GM19043 (cell line): ENCODE results near the gene DCDC2C.
"Not testable (repeated sequence)": the region's sequence is repeated elsewhere in the genome, so short reads cannot be mapped to it uniquely, and the experiment has no call there.

Experiments used
- ATAC-seq: cut with Tn5 transposase; IDR thresholded peaks from one replicate; pipeline ENCODE4 v1.9.1; 2021; ENCODE audit warnings: low read depth; ENCODE audit not compliant: unreplicated experiment

DCDC2C gene, protein sequence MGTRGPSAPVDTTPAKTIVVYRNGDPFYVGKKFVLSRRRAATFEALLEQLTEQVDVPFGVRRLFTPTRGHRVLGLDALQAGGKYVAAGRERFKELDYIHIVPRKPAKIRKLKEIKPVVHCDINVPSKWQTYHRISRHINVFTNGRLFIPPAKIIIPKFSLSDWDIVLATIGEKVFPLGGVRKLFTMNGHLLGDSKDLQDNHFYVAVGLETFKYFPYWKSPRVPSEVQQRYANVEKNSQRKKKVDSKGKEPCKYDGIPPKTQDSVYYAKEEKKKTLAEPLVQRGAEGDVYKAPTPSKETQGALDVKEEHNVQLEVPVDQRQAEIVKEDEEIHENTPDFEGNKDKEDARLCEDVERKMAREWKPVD

GRCh38 chr2:3703236-3703756 is at the start of gene DCDC2C:
Gene DCDC2C (plus strand): TSS chr2:3703575. CDS start chr2:3703752, 177 bp downstream.
- ATAC-seq, result no peak

GRCh38 chr2:3654011-3654410 is 49.4 kb upstream of the DCDC2C start:
- no peak for ATAC-seq

DNA sequence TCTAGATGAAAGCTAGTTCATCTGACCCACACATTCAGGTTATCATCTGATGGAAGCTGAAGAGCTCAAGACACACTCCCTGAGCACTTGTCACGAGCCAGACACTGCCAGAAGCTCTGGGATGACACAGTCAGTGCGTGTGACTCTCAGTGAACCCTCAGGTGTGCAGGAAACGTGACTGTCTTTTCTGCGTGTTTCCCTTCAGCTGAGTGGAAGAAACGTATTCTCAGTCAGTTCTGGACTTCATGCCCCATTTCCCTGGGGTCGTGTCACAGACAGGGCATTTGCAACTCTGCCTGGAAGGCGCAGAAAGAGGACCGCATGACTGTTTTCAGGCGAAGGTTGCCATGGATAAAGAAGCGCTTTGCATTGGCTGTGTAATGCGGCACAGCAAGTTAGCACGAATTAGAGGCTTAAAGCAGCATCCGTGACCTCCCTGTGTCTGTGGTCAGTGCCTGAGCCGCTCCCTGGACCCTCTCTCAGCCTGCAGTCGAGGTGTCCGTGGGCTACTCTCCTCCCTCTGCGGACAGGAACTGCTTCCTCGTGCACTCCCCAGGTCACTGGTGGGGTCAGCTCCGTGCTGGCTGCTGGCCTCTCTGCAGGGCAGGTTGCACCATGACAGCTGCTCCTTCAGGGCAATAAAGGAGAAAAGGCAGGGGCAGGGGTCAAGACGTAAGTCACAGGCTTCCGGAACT is 48.7 kb upstream of the DCDC2C start:
- no peak for ATAC-seq

DNA sequence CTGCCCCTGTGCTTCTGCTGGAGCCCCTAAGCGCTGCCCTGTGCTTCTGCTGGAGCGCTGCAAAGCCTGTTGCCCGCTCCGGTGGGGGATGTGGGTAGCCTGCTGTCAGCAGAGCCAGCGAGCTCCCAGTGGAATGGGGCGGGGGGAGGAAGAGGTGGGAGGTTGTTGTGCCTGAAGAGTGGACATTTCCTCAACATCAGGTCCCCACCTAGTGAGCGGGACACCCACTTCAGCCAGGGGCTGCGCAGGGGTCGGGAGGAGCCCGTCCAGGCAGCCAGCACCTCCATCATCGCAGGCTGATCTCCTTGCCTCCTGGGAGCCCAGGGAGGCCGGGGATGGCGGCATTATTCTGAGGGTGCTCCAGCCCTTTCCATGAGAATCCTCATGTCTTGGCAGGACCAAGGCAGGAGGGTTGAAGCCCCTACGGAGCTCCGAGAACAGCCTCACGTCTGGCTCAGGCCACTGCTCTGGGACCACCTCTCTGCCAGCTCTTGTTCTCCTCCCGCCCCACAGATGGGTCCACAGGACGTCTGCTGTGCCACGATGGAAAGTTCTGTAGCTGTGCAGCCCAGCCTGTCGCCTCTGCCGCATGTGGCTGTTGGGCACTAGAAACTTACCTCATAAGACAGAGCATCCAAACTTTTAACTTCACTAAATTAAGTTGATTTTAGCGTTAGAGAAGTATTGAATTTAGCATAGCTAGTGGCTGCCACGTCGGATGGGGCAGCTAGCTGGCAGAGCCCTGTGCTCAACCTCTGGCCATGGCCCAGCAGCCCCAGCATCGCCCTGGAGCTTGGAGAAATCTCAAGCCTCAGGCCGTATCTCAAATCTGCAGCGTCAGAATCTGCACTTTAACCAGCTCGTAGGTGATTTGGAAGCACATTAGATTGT is 47.3 kb upstream of the DCDC2C start:
- no peak for ATAC-seq

DNA sequence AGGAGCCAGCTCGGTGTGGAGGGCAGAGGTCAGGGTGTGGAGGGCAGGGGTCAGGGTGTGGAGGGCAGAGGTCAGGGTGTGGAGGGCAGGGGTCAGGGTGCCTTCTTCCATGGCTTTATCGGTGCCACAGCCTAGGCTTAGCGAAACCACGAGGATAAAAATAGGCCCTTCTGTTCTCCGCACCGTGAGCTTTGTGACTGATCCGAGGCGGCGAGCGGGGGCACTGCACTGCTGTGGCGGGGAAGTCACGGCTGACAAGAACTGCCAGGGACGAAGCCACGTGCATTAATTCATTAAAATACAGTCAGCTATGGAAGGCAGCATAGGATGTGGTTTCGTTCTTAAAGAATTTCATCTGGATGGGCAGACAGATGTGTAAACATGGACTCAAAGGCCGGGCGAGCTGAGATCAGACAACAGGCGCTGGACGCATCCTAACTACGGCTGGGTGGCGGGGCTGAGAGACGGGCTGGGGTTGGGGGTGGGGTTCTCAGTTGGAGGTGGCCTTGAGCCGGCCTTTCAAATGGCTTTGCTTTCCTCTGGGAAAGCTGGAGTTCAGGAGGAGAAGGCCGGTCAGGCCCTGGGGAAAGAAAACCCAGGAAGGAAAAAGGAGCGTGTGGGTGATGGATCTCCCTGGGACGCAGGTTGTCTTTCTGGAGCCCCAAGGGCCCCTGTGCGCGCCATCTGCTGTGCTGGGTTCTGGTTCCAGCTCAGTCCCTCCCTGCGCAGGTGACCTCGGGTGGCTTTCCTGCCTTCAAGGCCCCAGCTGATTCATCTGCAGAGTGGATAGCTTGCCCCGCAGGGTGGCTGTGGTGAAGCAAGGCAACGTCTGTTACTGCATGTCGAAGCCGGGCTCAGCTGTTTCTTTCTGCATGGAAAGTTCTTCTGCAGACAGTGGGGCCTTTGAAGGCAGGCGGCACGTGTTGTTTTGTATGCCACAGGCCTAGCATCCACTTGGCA is 46.3 kb upstream of the DCDC2C start:
- ATAC-seq, result no peak

GRCh38 chr2:3657881-3658280 is 45.5 kb upstream of the DCDC2C start, which contains the start of gene ALLC:
Gene ALLC (plus strand): TSS chr2:3658200. CDS start chr2:3671158, 12,958 bp downstream.
- no peak for ATAC-seq

DNA sequence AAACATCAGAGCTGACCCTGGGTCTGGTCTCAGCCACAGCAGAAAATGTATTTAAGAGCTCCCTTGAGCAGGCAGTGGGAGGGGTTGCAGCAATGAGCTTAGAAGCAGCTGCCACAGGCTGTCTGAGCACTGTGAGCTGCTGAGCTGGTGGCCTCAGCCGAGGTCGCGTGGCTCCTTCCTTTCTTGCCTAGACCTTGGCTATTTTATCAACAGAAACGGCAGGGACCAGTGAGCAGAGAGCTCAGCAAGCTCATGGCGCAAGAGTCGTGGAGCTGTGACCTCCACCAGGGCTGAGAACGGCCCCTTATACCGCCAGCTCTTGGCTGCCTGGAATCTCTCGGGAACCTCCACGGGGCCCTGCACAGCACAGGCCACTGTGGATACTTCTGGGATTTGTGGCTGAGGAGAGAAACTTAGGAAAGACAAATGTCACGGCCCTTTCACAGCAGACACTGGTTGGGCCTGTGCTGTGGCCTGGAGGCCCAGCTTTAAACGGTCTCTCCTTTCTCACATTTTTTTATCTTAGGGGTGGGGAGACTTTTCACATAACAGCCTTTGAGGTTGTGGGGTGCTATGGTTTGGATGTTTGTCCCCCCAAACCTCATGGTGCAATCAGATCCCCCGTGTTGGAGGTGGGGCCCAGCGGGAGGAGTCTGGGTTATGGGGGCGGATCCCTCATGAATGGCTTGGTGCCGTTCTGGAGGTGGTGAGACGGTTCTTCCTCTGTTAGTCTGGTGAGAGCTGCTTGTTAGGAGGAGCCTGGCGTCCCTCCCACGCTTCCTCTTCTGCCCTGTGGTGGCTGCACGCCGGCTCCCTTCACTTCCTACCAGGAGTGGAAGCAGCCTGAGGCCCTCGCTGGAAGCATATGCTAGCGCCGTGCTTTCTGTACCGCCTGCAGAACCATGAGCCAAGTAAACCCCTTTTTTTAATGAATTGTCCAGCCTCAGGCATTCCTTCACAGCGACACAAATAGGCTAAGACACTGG is 43.6 kb upstream of the DCDC2C start:
- no peak for ATAC-seq

DNA sequence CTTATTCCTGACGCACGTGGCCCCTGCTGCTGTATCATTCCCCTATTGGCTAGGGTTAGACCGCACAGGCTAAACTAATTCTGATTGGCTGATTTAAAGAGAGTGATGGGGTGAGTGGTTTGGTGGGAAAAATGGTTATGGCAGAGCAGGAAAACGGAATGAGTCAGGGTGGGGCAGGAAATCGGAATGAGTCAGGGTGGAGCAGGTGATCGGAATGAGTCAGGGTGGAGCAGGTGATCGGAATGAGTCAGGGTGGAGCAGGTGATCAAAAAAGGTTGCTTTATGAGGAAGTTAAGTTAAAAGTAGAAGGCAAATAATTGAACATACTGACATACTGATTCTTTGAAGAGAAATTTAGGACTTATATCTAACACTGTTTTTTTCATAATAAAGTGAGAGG is 42.7 kb upstream of the DCDC2C start:
- not testable (repeated sequence) for ATAC-seq

GRCh38 chr2:3661149-3661660 is 42.2 kb upstream of the DCDC2C start:
- no peak for ATAC-seq

DNA sequence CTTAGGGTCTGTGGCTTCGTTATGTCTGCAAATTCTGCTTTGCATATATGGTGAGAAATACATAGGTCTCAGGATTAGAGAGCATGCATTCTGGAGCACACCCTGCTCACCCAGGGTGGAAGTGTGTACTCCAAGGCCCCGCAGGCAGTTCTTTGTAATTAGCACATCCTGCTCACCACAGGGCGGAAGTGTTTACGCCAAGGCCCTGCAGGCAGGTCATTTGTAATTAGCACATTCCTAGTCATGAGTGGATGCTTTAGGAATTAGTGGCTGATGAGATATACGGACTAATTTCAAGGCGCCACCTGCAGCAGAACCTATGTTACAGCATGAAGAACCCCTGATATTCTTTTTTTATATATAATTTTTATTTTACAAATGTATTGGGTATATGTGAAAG is 41.1 kb upstream of the DCDC2C start:
- ATAC-seq, result no peak

DNA sequence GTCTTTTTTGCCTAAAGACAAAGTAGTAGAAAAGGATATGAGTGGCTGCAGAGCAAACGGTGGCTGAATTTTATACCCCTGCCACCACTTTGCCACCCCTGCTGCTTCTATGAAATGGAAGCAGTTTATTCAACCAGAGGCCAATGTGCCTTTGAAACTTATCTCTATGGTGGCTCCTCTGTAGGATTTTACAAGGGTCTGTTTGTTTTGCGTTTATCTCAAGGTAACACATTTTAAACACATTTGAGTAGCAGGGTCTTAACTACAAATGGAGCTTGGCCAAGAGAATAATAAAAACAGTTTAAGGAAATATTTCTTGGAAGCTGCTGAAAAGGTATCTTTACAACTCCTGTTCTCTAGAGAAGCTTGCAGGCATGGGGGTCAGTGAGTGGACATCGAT is 39.3 kb upstream of the DCDC2C start:
- no peak for ATAC-seq

GRCh38 chr2:3664925-3665324 is 38.5 kb upstream of the DCDC2C start:
- ATAC-seq, result no peak

- no peak for ATAC-seq
Observed at GRCh38 chr2:3665886-3666612, 37.3 kb upstream of the DCDC2C start.

DNA sequence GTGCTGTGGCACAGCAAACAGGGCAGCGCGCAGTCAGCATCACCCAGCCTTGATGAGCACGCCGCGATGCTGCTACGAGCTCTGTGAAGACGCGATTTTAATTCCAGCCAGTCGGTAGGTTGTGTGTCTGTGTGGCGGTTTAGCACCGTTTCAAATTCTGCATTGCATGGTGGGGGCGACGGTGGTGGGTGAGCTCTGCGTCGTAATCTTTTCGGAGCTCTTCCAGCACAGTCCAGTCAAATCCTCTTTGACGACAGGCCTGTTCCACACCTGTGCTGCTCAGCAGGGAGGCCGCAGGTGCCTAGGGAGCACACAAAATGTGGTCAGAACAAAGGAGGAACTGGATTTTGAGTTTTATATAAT is 36.8 kb upstream of the DCDC2C start:
- no peak for ATAC-seq

GRCh38 chr2:3667151-3667631 is 36.2 kb upstream of the DCDC2C start:
- ATAC-seq, result no peak

DNA sequence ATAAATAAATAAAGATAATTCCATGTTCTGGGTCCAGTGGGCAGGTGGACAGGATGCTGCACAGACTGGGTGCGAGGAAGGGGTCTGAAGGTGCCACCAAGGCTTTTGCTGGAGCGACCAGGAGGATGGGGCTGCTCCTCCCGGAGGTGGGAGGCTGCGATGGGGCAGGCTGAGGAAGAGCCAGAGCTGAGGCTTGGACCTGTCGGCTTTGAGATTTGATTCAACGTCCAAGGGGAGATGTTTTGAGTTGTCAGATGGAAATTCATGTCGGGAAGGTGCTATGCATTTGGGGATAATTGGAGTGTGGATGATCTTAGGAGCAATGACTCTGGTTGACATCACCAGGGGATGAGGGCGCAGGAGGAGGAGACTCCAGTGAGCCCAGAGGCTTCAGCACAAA is 33.7 kb upstream of the DCDC2C start:
- ATAC-seq, result no peak

GRCh38 chr2:3670376-3670775 is 33.0 kb upstream of the DCDC2C start:
- no peak for ATAC-seq

DNA sequence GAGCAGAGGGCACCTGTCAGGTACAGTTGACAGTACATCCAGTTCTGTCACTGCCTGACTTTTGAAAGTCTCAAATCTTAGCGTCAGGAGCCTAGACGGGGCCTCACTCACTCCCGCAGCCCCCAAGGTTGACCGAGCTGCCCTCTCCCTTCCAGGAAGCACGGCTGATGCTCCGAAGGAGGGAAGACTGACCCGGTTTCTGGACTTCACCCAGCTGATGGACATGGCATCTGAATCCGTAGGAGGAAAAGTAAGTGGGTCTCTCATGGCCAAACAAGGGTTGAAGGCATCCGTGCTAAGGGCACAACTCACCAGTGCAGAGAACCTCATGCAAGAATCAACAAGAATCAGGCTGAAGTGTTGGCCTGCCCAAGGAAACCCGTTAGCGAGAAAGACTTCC is 32.4 kb upstream of the DCDC2C start:
- ATAC-seq, result no peak
